BJ (cell line): ENCODE data around the gene ELOF1. TPM values are rescaled to one million over a fixed set of nuclear protein-coding genes. Genes with fewer than 3 reads are reported as not detected.

Source experiments
- CTCF ChIA-PET: fragments of 350-600 bp; formaldehyde crosslinking; extraction: SDS; loops from one replicate; lab custom pipeline; 2021; ENCODE audit warnings: antibody characterized with exemption, inconsistent platforms; lab: Yijun Ruan, JAX
- POLR2A ChIA-PET: fragments of 300-600 bp; sonication (Branson Sonifier 250); formaldehyde crosslinking; extraction: SDS; loops from one replicate; lab custom pipeline; 2021; ENCODE audit warnings: antibody characterized with exemption; lab: Charles Lee
- DNase-seq: peaks from one replicate; pipeline ENCODE4 v3.0.0-alpha.2; 2011; ENCODE audit warnings: low read depth
- H3K27me3 ChIP-seq: 2 replicates; pipeline ENCODE4 v1.6.0; 2011; ENCODE audit warnings: low read length; ENCODE audit not compliant: control insufficient read depth, insufficient read depth
- H3K36me3 ChIP-seq: 2 replicates; pipeline ENCODE4 v1.5.1; 2011; ENCODE audit warnings: low read length; ENCODE audit not compliant: control insufficient read depth, insufficient read depth
- H3K4me3 ChIP-seq: 2 replicates; pipeline ENCODE4 v1.5.1; 2011; ENCODE audit warnings: low read depth, mild to moderate bottlenecking, control low read depth, low read length
- CTCF ChIP-seq: IDR thresholded peaks from 2 replicates; pipeline ENCODE4 v1.5.1; 2011; ENCODE audit warnings: low read depth, mild to moderate bottlenecking, control low read depth, inconsistent platforms, low read length, moderate library complexity; ENCODE audit not compliant: insufficient read depth
- polyA plus RNA-seq: library from polyadenylated mRNA; depleted of rRNA; stranded (reverse); fragments of >200 nt; gene quantifications from 2 replicates; pipeline ENCODE4 v1.2.3, GENCODE V29; 2011

Gene ELOF1
- polyA plus RNA-seq, 1 experiment: 83.9 TPM

- peak; percentile 27; the same call in 1 of the 2 replicates for TF ChIP-seq CTCF
- ChIA-PET POLR2A (no interaction called here), CTCF (interaction anchor here (1.0 kb wide), 2 partner anchors 9 to 11 kb away, joined by 4 read pairs; no protein-coding TSS in a partner anchor)
- H3K36me3 ChIP-seq: peaks cover 1% of the 10 kb centered on the region; the same call in 1 of the 2 replicates
- H3K27me3 ChIP-seq: no peaks in the 10 kb centered on the region
- DNase-seq: peak; percentile 87
- H3K4me3 ChIP-seq: peak within 1 kb of the TSS; percentile 83
Observed at GRCh38 chr19:11597202-11598102, 38.4 kb upstream of the ELOF1 start, which contains the start of gene ZNF627. TSS of gene ZNF627 (plus strand) at chr19:11597483. CDS start at chr19:11597628, 145 bp downstream.

- TF ChIP-seq CTCF: no peak
- CTCF ChIA-PET: interaction anchor here (1.0 kb wide), 1 partner anchor 13 kb away, joined by 4 read pairs; no protein-coding TSS in a partner anchor
- no peaks in the 10 kb centered on the region for H3K27me3 ChIP-seq
- no peak for DNase-seq
- no peak overlapping the region for H3K4me3 ChIP-seq
- POLR2A ChIA-PET: no interaction called here
- peaks cover 1% of the 10 kb centered on the region; the same call in 1 of the 2 replicates for H3K36me3 ChIP-seq
Observed at GRCh38 chr19:11596156-11596555, 37.1 kb upstream of the ELOF1 start.

- DNase-seq: no peak
- no peak overlapping the region for H3K4me3 ChIP-seq
- no peak for TF ChIP-seq CTCF
- H3K27me3 ChIP-seq: no peaks in the 10 kb centered on the region
- POLR2A ChIA-PET: interaction anchor here (0.7 kb wide), 1 partner anchor 218 kb away, joined by 12 read pairs; no protein-coding TSS in a partner anchor
- CTCF ChIA-PET: interaction anchor here (0.7 kb wide), 1 partner anchor 36 kb away, joined by 3 read pairs; the partner anchor contains the start of gene ELOF1
- H3K36me3 ChIP-seq: no peaks in the 10 kb centered on the region
Observed at GRCh38 chr19:11594084-11594483, 35.1 kb upstream of the ELOF1 start.

- TF ChIP-seq CTCF: no peak
- Histone ChIP-seq H3K36me3 (no peaks in the 10 kb centered on the region), H3K27me3 (no peaks in the 10 kb centered on the region), H3K4me3 (no peak overlapping the region)
- no peak for DNase-seq
- ChIA-PET CTCF (interaction anchor here (0.6 to 1.7 kb wide), 11 partner anchors 9 to 105 kb away, joined by 3 to 8 read pairs (median 5); partner anchors contain the start of genes ACP5 and ZNF627), POLR2A (no interaction called here)
Observed at GRCh38 chr19:11587975-11588631, 29.1 kb upstream of the ELOF1 start.
